Measurements from ENCODE around the gene WNT7B. TPM values are rescaled to one million over a fixed set of nuclear protein-coding genes. Genes with fewer than 3 reads are reported as not detected.

WNT7B gene
- total and polyA plus RNA-seq, 10 of the 15 experiments (the other 5 are each of a cell fraction or from before 2014, with no cell fraction given): 0.12 TPM; not detected in 9

DNA sequence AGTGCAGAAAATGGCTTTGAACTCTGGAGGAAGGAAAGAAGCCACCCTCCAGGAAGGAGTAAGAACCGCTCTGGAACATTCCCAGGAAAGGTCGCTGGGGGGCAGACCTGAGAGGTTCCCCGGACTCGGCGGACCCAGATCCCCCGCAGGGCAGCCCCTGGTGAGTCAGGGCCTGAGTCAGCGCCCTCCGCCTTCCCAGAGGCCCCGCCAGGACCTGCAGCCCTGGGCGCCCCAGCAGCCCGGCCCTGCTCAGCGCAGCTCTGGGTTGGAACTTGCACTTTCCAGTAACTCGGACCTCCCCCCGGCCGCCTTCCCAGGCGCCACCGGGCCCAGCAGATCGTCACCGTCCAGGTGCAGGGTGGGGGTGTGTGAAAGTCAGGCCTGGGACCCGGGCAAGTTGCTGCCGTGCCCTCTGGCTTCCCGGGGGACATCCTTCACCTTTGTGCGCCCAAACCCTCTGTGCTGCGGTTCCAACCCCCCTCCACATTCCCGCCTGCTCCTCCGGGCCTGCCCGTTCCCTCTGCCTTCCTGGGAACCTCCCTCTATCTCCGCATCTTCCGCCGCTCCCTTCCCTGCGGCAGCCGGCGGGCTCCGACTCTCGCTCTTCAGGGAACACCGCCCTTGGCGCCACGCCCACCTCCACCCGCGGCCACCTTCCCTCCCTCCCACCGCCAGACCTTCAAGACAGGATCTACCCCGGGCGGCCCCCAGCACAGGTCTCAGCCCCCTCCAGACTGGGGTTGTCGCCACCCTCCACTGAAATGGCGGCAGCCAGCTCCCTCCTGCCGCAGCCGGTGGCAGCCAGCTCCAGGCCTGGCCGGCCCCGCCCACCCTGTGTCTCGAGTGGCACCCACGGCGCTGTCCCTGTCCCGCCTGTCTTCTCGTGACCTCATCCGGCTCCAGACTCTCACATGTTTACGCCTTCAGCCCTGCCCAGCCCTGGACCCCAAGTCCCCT, 36.8 kb upstream of the WNT7B start (continued):
- TF ChIP-seq, protein P1, sequence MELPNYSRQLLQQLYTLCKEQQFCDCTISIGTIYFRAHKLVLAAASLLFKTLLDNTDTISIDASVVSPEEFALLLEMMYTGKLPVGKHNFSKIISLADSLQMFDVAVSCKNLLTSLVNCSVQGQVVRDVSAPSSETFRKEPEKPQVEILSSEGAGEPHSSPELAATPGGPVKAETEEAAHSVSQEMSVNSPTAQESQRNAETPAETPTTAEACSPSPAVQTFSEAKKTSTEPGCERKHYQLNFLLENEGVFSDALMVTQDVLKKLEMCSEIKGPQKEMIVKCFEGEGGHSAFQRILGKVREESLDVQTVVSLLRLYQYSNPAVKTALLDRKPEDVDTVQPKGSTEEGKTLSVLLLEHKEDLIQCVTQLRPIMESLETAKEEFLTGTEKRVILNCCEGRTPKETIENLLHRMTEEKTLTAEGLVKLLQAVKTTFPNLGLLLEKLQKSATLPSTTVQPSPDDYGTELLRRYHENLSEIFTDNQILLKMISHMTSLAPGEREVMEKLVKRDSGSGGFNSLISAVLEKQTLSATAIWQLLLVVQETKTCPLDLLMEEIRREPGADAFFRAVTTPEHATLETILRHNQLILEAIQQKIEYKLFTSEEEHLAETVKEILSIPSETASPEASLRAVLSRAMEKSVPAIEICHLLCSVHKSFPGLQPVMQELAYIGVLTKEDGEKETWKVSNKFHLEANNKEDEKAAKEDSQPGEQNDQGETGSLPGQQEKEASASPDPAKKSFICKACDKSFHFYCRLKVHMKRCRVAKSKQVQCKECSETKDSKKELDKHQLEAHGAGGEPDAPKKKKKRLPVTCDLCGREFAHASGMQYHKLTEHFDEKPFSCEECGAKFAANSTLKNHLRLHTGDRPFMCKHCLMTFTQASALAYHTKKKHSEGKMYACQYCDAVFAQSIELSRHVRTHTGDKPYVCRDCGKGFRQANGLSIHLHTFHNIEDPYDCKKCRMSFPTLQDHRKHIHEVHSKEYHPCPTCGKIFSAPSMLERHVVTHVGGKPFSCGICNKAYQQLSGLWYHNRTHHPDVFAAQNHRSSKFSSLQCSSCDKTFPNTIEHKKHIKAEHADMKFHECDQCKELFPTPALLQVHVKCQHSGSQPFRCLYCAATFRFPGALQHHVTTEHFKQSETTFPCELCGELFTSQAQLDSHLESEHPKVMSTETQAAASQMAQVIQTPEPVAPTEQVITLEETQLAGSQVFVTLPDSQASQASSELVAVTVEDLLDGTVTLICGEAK (IDR thresholded peaks at IDR 0.05; ENCODE audit: borderline replicate concordance): no peak
- TF ChIP-seq DPF2 (IDR thresholded peaks at IDR 0.05): peak; percentile 40; the same call in 1 of the 2 replicates
- TF ChIP-seq GATAD2B (conservative IDR thresholded peaks at IDR 0.05; ENCODE audit: low read depth): peak; percentile 53; the same call in 1 of the 2 replicates
- peak; percentile 60; the same call in 1 of the 2 replicates for TF ChIP-seq EED (IDR thresholded peaks at IDR 0.05; ENCODE audit: low read depth)
- TF ChIP-seq, protein P2, sequence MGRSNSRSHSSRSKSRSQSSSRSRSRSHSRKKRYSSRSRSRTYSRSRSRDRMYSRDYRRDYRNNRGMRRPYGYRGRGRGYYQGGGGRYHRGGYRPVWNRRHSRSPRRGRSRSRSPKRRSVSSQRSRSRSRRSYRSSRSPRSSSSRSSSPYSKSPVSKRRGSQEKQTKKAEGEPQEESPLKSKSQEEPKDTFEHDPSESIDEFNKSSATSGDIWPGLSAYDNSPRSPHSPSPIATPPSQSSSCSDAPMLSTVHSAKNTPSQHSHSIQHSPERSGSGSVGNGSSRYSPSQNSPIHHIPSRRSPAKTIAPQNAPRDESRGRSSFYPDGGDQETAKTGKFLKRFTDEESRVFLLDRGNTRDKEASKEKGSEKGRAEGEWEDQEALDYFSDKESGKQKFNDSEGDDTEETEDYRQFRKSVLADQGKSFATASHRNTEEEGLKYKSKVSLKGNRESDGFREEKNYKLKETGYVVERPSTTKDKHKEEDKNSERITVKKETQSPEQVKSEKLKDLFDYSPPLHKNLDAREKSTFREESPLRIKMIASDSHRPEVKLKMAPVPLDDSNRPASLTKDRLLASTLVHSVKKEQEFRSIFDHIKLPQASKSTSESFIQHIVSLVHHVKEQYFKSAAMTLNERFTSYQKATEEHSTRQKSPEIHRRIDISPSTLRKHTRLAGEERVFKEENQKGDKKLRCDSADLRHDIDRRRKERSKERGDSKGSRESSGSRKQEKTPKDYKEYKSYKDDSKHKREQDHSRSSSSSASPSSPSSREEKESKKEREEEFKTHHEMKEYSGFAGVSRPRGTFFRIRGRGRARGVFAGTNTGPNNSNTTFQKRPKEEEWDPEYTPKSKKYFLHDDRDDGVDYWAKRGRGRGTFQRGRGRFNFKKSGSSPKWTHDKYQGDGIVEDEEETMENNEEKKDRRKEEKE (IDR thresholded peaks at IDR 0.05): no peak
- peak; percentile 30; the same call in 1 of the 2 replicates for TF ChIP-seq NR2F1 (conservative IDR thresholded peaks at IDR 0.05)
- peak in 1 of 2 experiments; percentile 22; a peak in 1 of 4 replicates for TF ChIP-seq BHLHE40 (IDR thresholded peaks at IDR 0.05; ENCODE audit: borderline replicate concordance in 1 of 2, low read depth in 2 of 2, low read length in 1 of 2)
- TF ChIP-seq, protein P3, sequence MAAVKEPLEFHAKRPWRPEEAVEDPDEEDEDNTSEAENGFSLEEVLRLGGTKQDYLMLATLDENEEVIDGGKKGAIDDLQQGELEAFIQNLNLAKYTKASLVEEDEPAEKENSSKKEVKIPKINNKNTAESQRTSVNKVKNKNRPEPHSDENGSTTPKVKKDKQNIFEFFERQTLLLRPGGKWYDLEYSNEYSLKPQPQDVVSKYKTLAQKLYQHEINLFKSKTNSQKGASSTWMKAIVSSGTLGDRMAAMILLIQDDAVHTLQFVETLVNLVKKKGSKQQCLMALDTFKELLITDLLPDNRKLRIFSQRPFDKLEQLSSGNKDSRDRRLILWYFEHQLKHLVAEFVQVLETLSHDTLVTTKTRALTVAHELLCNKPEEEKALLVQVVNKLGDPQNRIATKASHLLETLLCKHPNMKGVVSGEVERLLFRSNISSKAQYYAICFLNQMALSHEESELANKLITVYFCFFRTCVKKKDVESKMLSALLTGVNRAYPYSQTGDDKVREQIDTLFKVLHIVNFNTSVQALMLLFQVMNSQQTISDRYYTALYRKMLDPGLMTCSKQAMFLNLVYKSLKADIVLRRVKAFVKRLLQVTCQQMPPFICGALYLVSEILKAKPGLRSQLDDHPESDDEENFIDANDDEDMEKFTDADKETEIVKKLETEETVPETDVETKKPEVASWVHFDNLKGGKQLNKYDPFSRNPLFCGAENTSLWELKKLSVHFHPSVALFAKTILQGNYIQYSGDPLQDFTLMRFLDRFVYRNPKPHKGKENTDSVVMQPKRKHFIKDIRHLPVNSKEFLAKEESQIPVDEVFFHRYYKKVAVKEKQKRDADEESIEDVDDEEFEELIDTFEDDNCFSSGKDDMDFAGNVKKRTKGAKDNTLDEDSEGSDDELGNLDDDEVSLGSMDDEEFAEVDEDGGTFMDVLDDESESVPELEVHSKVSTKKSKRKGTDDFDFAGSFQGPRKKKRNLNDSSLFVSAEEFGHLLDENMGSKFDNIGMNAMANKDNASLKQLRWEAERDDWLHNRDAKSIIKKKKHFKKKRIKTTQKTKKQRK (IDR thresholded peaks at IDR 0.05; ENCODE audit: low read depth, low read length): no peak
- peak; percentile 69; the same call in 1 of the 2 replicates for TF ChIP-seq IKZF1 (conservative IDR thresholded peaks at IDR 0.05)
- TF ChIP-seq RB1 (IDR thresholded peaks at IDR 0.05; ENCODE audit: borderline replicate concordance): 0 out of 2 replicates have a peak, but pooled peaks have one; percentile 41
- TF ChIP-seq, protein P4, sequence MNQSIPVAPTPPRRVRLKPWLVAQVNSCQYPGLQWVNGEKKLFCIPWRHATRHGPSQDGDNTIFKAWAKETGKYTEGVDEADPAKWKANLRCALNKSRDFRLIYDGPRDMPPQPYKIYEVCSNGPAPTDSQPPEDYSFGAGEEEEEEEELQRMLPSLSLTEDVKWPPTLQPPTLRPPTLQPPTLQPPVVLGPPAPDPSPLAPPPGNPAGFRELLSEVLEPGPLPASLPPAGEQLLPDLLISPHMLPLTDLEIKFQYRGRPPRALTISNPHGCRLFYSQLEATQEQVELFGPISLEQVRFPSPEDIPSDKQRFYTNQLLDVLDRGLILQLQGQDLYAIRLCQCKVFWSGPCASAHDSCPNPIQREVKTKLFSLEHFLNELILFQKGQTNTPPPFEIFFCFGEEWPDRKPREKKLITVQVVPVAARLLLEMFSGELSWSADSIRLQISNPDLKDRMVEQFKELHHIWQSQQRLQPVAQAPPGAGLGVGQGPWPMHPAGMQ (IDR thresholded peaks at IDR 0.05; ENCODE audit: borderline replicate concordance): no peak
- TF ChIP-seq IKZF2 (IDR thresholded peaks at IDR 0.05): peak; percentile 49 to 50
- 0 out of 2 replicates have a peak, but pooled peaks have one; percentile 41 for TF ChIP-seq POLR2AphosphoS5 (IDR thresholded peaks at IDR 0.05; ENCODE audit: low read length)
- TF ChIP-seq CREM (IDR thresholded peaks at IDR 0.05; ENCODE audit: low read depth): 0 out of 2 replicates have a peak, but pooled peaks have one; percentile 41
